HepG2 (cell line): ENCODE data around the gene PPP4C. TPM values are rescaled to one million over a fixed set of nuclear protein-coding genes. Genes with fewer than 3 reads are reported as not detected.

ENCODE experiments used
- FOXJ3 ChIP-seq: sonication (generic); formaldehyde crosslinking; IDR thresholded peaks from 2 replicates; pipeline ENCODE4 v1.4.0; 2020; ENCODE audit warnings: missing genetic modification reagents, mild to moderate bottlenecking, borderline replicate concordance
- FOXO1 ChIP-seq: sonication (generic); formaldehyde crosslinking; IDR thresholded peaks from 2 replicates; pipeline ENCODE4 v1.4.0; 2020; ENCODE audit warnings: missing genetic modification reagents
- IRF9 ChIP-seq: sonication (generic); formaldehyde crosslinking; IDR thresholded peaks from 2 replicates; pipeline ENCODE4 v1.8.0; 2022; ENCODE audit warnings: missing genetic modification reagents, mild to moderate bottlenecking, borderline replicate concordance
- MAZ ChIP-seq, 2 experiments: sonication (generic) in 1 of 2; formaldehyde crosslinking in 1 of 2; IDR thresholded peaks; 2 replicates each; pipeline versions ENCODE4 v1.5.0 to v1.6.1; 2012 to 2020; ENCODE audit warnings: low read depth in 2 of 2, mild to moderate bottlenecking in 2 of 2, borderline replicate concordance in 1 of 2, improper control_type of control experiment in 1 of 2, low read length in 1 of 2, missing genetic modification reagents in 1 of 2, moderate library complexity in 1 of 2
- MIER2 ChIP-seq: IDR thresholded peaks from 2 replicates; pipeline ENCODE4 v1.6.1; 2016; ENCODE audit warnings: missing biosample characterization, missing genetic modification reagents
- MXD3 ChIP-seq: IDR thresholded peaks from 2 replicates; pipeline ENCODE4 v1.6.1; 2016; ENCODE audit warnings: mild to moderate bottlenecking, missing biosample characterization, missing genetic modification reagents
- RFX5 ChIP-seq: IDR thresholded peaks from 2 replicates; pipeline ENCODE4 v1.6.1; 2011; ENCODE audit warnings: low read depth, low read length, improper control_type of control experiment
- SP5 ChIP-seq: IDR thresholded peaks from 2 replicates; pipeline ENCODE4 v1.6.1; 2016; ENCODE audit warnings: low read depth, borderline replicate concordance
- ZBED4 ChIP-seq: sonication (generic); formaldehyde crosslinking; IDR thresholded peaks from 2 replicates; pipeline ENCODE4 v1.4.0; 2020; ENCODE audit warnings: missing genetic modification reagents, borderline replicate concordance
- ZKSCAN8 ChIP-seq: IDR thresholded peaks from 2 replicates; pipeline ENCODE4 v1.6.1; 2016; ENCODE audit warnings: borderline replicate concordance, missing genetic modification reagents, missing compliant biosample characterization
- ZNF292 ChIP-seq: sonication (generic); formaldehyde crosslinking; IDR thresholded peaks from 2 replicates; pipeline ENCODE4 v1.8.1; 2022; ENCODE audit warnings: mild to moderate bottlenecking, low read depth, missing genetic modification reagents, borderline replicate concordance
- ZNF382 ChIP-seq: sonication (generic); formaldehyde crosslinking; IDR thresholded peaks from 2 replicates; pipeline ENCODE4 v1.5.0; 2020; ENCODE audit warnings: missing genetic modification reagents, mild to moderate bottlenecking, borderline replicate concordance
- ZSCAN21 ChIP-seq: sonication (generic); formaldehyde crosslinking; IDR thresholded peaks from 2 replicates; pipeline ENCODE4 v1.8.0; 2022; ENCODE audit warnings: mild to moderate bottlenecking, missing genetic modification reagents, moderate library complexity, borderline replicate concordance
- polyA plus RNA-seq, 8 experiments: library from polyadenylated mRNA; depleted of rRNA in 3 of 8; stranded (reverse) in 7 of 8; unstranded in 1 of 8; fragments of >200 nt; fragmentation: Illumina TruSeq in 4 of 8; extraction: Trizol in 4 of 8; gene quantifications; 2 replicates each; pipeline versions ENCODE4 v1.2.1 to v1.2.3, GENCODE V29; 2011 to 2016; ENCODE audit warnings: low read depth in 4 of 8, missing spikeins in 1 of 8, mixed read lengths in 1 of 8; ENCODE audit not compliant: insufficient read depth in 1 of 8
- total RNA-seq, 5 experiments: library from RNA; depleted of rRNA; stranded (reverse); fragments of >200 nt; fragmentation: Illumina TruSeq; extraction: Trizol; gene quantifications; 2 replicates each; pipeline ENCODE4 v1.2.3, GENCODE V29; 2016; ENCODE audit warnings: low read depth in 1 of 5
- TF ChIP-seq, protein P1 (sequence below): sonication (generic); formaldehyde crosslinking; IDR thresholded peaks from 2 replicates; pipeline ENCODE4 v1.5.1; 2020; ENCODE audit warnings: missing genetic modification reagents, mild to moderate bottlenecking, borderline replicate concordance
- TF ChIP-seq, protein P2 (sequence below): sonication (generic); formaldehyde crosslinking; IDR thresholded peaks from 2 replicates; pipeline ENCODE4 v1.8.1; 2023; ENCODE audit warnings: mild to moderate bottlenecking, missing genetic modification reagents

PPP4C gene
- total and polyA plus RNA-seq, 2 of the 13 experiments (the other 11 are each of a cell fraction or from before 2014, with no cell fraction given): 176 to 220 TPM

DNA sequence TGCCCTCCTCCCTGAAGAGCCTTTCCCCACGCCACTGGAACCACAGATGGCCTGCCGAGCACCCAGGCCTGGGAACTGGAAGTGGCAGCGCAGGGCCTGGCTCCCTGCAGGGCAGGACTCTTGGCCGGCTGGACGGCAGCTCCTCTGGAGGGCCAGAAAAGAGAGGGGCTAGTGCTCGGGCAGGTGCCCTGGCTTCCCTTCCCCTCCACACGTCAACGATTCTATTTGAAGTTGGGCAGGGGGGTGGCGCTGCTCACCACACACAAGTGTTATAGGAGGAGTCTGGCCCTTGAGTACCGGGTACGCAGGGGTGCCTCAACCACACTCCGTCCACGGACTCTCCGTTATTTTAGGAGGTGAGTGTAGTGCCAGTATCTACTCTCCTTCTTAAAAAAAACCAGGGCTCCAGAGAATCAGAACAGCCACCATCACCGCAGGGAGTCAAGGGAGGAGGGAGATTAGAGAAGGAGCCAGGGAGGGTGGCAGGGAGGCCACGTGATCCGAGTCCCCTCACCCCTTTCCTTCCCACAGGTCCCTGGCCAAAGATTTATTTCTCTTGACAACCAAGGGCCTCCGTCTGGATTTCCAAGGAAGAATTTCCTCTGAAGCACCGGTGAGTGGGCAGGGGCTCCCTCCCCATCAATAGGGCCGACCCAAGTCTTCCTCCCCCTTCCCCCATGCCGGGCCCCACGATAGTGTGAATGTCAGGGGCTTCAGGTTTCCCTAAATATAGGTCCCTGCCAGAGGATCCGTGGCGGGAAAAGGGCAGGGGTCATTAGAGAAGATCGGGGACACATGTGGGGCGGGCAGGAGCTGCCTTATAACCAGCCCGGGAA is 11.7 kb upstream of the PPP4C start (continued):
- TF ChIP-seq, protein P1, sequence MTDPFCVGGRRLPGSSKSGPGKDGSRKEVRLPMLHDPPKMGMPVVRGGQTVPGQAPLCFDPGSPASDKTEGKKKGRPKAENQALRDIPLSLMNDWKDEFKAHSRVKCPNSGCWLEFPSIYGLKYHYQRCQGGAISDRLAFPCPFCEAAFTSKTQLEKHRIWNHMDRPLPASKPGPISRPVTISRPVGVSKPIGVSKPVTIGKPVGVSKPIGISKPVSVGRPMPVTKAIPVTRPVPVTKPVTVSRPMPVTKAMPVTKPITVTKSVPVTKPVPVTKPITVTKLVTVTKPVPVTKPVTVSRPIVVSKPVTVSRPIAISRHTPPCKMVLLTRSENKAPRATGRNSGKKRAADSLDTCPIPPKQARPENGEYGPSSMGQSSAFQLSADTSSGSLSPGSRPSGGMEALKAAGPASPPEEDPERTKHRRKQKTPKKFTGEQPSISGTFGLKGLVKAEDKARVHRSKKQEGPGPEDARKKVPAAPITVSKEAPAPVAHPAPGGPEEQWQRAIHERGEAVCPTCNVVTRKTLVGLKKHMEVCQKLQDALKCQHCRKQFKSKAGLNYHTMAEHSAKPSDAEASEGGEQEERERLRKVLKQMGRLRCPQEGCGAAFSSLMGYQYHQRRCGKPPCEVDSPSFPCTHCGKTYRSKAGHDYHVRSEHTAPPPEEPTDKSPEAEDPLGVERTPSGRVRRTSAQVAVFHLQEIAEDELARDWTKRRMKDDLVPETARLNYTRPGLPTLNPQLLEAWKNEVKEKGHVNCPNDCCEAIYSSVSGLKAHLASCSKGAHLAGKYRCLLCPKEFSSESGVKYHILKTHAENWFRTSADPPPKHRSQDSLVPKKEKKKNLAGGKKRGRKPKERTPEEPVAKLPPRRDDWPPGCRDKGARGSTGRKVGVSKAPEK (CRISPR knock-in tag): no peak
- TF ChIP-seq SP5 (CRISPR knock-in tag) (0 out of 2 replicates have a peak, but pooled peaks have one; percentile 16), ZBED4 (CRISPR knock-in tag) (no peak; the same call in 1 of the 2 replicates), ZKSCAN8 (CRISPR knock-in tag) (no peak; the same call in 1 of the 2 replicates), ZNF292 (CRISPR knock-in tag) (no peak), MXD3 (no peak; the same call in 1 of the 2 replicates), MAZ (IDR thresholded peaks at IDR 0.05; ENCODE audit: borderline replicate concordance, low read depth, low read length) (no peak), MAZ (CRISPR knock-in tag; IDR thresholded peaks at IDR 0.05; ENCODE audit: low read depth) (0 out of 2 replicates have a peak, but pooled peaks have one; percentile 39), RFX5 (no peak), FOXJ3 (CRISPR knock-in tag) (no peak), IRF9 (CRISPR knock-in tag) (peak; percentile 25), FOXO1 (CRISPR knock-in tag) (peak; percentile 44; the same call in 1 of the 2 replicates), ZNF382 (CRISPR knock-in tag) (no peak), ZSCAN21 (CRISPR knock-in tag) (peak; percentile 81), MIER2 (no peak)
- TF ChIP-seq, protein P2, sequence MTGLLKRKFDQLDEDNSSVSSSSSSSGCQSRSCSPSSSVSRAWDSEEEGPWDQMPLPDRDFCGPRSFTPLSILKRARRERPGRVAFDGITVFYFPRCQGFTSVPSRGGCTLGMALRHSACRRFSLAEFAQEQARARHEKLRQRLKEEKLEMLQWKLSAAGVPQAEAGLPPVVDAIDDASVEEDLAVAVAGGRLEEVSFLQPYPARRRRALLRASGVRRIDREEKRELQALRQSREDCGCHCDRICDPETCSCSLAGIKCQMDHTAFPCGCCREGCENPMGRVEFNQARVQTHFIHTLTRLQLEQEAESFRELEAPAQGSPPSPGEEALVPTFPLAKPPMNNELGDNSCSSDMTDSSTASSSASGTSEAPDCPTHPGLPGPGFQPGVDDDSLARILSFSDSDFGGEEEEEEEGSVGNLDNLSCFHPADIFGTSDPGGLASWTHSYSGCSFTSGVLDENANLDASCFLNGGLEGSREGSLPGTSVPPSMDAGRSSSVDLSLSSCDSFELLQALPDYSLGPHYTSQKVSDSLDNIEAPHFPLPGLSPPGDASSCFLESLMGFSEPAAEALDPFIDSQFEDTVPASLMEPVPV (CRISPR knock-in tag): peak; percentile 97
